Neural cell (in vitro differentiated cells): ENCODE data around the gene CHP2. TPM values are rescaled to one million over a fixed set of nuclear protein-coding genes. Genes with fewer than 3 reads are reported as not detected.
"Not testable (repeated sequence)": the region's sequence is repeated elsewhere in the genome, so short reads cannot be mapped to it uniquely, and the experiment has no call there.

Source experiments
- H2AFZ ChIP-seq: fragments of 200-600, 300-800 bp; sonication (generic), shearing (Covaris generic); 2 replicates; pipeline ENCODE4 v1.6.0; 2014; ENCODE audit warnings: low read depth, mild to moderate bottlenecking, antibody characterized with exemption, low read length, moderate library complexity
- H3F3A ChIP-seq: fragments of 200-600 bp; shearing (Covaris generic); 2 replicates; pipeline ENCODE4 v1.6.1; 2016; ENCODE audit warnings: mild to moderate bottlenecking, moderate library complexity, mixed read lengths, antibody characterized with exemption, low read length; ENCODE audit not compliant: insufficient read depth, poor library complexity, severe bottlenecking
- H3K27ac ChIP-seq: fragments of 200-600, 300-800 bp; sonication (generic), shearing (Covaris generic); 2 replicates; pipeline ENCODE4 v1.5.1; 2014; ENCODE audit warnings: mild to moderate bottlenecking, low read length, moderate library complexity
- H3K27me3 ChIP-seq: fragments of 300-800, 200-600 bp; sonication (generic), shearing (Covaris generic); 2 replicates; pipeline ENCODE4 v1.6.0; 2014; ENCODE audit warnings: mild to moderate bottlenecking, low read depth, low read length, moderate library complexity; ENCODE audit not compliant: insufficient read depth
- H3K36me3 ChIP-seq: fragments of 300-800, 200-600 bp; sonication (generic), shearing (Covaris generic); 2 replicates; pipeline ENCODE4 v1.5.1; 2014; ENCODE audit warnings: mild to moderate bottlenecking, antibody characterized with exemption, low read length, moderate library complexity; ENCODE audit not compliant: insufficient read depth
- H3K4me2 ChIP-seq: fragments of 300-800, 200-600 bp; sonication (generic), shearing (Covaris generic); 2 replicates; pipeline ENCODE4 v1.6.0; 2014; ENCODE audit warnings: mild to moderate bottlenecking, low read length
- H3K4me3 ChIP-seq: fragments of 300-800, 200-600 bp; sonication (generic), shearing (Covaris generic); 2 replicates; pipeline ENCODE4 v1.5.1; 2014; ENCODE audit warnings: mild to moderate bottlenecking, low read length, moderate library complexity
- H3K79me2 ChIP-seq: fragments of 200-600 bp; shearing (Covaris generic); replicated peaks from 2 replicates; pipeline ENCODE4 v1.6.0; 2014; ENCODE audit warnings: mild to moderate bottlenecking, low read length, moderate library complexity; ENCODE audit not compliant: insufficient read depth
- H3K9ac ChIP-seq: fragments of 300-800, 200-600 bp; sonication (generic), shearing (Covaris generic); 2 replicates; pipeline ENCODE4 v1.6.1; 2016; ENCODE audit warnings: mild to moderate bottlenecking, low read length, mixed read lengths
- H3K9me2 ChIP-seq: fragments of 200-600 bp; shearing (Covaris generic); 2 replicates; pipeline ENCODE4 v1.6.1; 2016; ENCODE audit warnings: mild to moderate bottlenecking, low read length, mixed read lengths; ENCODE audit not compliant: insufficient read depth
- H3K9me3 ChIP-seq: fragments of 200-600, 300-800 bp; sonication (generic), shearing (Covaris generic); 2 replicates; pipeline ENCODE4 v1.6.1; 2016; ENCODE audit warnings: mild to moderate bottlenecking, mixed run types, low read length, moderate library complexity, mixed read lengths
- H4K20me1 ChIP-seq: fragments of 200-600 bp; shearing (Covaris generic); 2 replicates; pipeline ENCODE4 v1.6.1; 2016; ENCODE audit warnings: mild to moderate bottlenecking, mixed run types; ENCODE audit not compliant: insufficient read depth
- EP300 ChIP-seq: fragments of 450-650 bp; conservative IDR thresholded peaks from 2 replicates; pipeline ENCODE4 v1.6.1; 2014; ENCODE audit warnings: antibody characterized with exemption, mild to moderate bottlenecking, moderate library complexity; ENCODE audit not compliant: poor library complexity, severe bottlenecking
- EZH2 ChIP-seq: fragments of 200-600, 300-800 bp; shearing (Covaris generic), sonication (generic); IDR thresholded peaks from 2 replicates; pipeline ENCODE4 v1.6.1; 2014; ENCODE audit warnings: antibody characterized with exemption, low read length, borderline replicate concordance, mild to moderate bottlenecking; ENCODE audit not compliant: insufficient read depth, poor library complexity, severe bottlenecking
- MXI1 ChIP-seq: fragments of 450-650 bp; conservative IDR thresholded peaks from 2 replicates; pipeline ENCODE4 v1.6.1; 2014; ENCODE audit warnings: antibody characterized with exemption, mild to moderate bottlenecking; ENCODE audit not compliant: poor library complexity, severe bottlenecking
- POLR2AphosphoS5 ChIP-seq: IDR thresholded peaks from 2 replicates; pipeline ENCODE4 v1.6.1; 2012
- RAD21 ChIP-seq: fragments of 450-650 bp; conservative IDR thresholded peaks from 2 replicates; pipeline ENCODE4 v1.6.1; 2014; ENCODE audit warnings: antibody characterized with exemption, mild to moderate bottlenecking, moderate library complexity
- SMC3 ChIP-seq: fragments of 450-650 bp; conservative IDR thresholded peaks from 2 replicates; pipeline ENCODE4 v1.6.1; 2014; ENCODE audit warnings: antibody characterized with exemption, mild to moderate bottlenecking, moderate library complexity; ENCODE audit not compliant: poor library complexity
- TAF1 ChIP-seq: IDR thresholded peaks from 2 replicates; pipeline ENCODE4 v1.6.1; 2012; ENCODE audit warnings: low read depth
- polyA plus RNA-seq: library from polyadenylated mRNA; depleted of rRNA; stranded (reverse); fragments of >200 nt; gene quantifications from 2 replicates; pipeline ENCODE4 v1.2.3, GENCODE V29; 2014
- TF ChIP-seq, protein P1 (sequence below): fragments of 450-650 bp; IDR thresholded peaks from 2 replicates; pipeline ENCODE4 v1.5.1; 2014; ENCODE audit warnings: antibody characterized with exemption, mild to moderate bottlenecking, moderate library complexity; ENCODE audit not compliant: poor library complexity, severe bottlenecking
- TF ChIP-seq, protein P2 (sequence below): IDR thresholded peaks from 2 replicates; pipeline ENCODE4 v1.6.1; 2012; ENCODE audit warnings: borderline replicate concordance

Gene CHP2
- polyA plus RNA-seq, 1 donor from 2014 or later = not detected

DNA sequence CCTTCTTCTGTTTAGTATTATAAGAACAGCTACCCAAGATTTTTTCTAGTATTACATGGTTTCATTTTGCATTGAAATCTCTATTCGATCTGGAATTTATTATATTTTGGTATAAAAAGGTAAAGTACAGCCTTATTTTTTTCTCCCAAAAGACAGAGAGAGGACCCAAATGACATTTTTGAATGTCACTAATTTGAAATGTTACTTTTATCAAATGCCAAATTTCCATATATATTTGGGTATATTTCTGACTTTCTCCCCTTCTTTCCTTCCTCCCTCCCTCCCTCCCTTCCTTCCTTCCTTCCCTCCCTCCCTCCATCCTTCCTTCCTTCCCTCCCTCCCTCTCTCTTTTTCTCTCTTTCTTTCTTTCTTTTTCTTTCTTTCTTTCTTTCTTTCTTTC is 6.2 kb upstream of the CHP2 start:
- TF ChIP-seq POLR2AphosphoS5 = no peak
- no peaks in the 10 kb centered on the region for H3K9me2 ChIP-seq
- H4K20me1 ChIP-seq = no peaks in the 10 kb centered on the region
- no peaks in the 10 kb centered on the region for H3K9me3 ChIP-seq
- no peak overlapping the region for H3K9ac ChIP-seq
- no peaks in the 10 kb centered on the region for H3K36me3 ChIP-seq
- no peak overlapping the region for H3K4me3 ChIP-seq
- H3K27me3 ChIP-seq = no peaks in the 10 kb centered on the region
- H2AFZ ChIP-seq = no peak overlapping the region
- H3K4me2 ChIP-seq = no peak overlapping the region
- no peak overlapping the region for H3K27ac ChIP-seq
- no peaks in the 10 kb centered on the region for H3F3A ChIP-seq
- H3K79me2 ChIP-seq = no peaks in the 10 kb centered on the region

DNA sequence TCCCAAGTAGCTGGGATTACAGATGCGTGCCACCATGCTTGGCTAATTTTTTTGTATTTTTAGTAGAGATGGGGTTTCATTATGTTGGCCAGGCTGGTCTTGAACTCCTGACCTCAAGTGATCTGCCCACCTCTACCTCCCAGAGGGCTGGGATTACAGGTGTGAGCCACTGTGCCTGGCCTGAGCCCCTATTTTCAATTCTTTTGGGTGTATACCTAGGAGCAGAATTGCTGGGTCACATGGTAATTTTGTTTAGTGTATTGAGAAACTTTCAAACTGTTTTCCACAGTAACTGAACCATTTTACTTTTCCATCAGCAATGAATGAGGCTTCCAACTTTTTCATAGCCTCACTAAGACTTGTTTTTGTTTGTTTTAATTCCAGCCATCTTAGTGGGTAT is 3.8 kb upstream of the CHP2 start:
- H3K9me2 ChIP-seq, H4K20me1 ChIP-seq, H3K27ac ChIP-seq, H3K79me2 ChIP-seq, H3K9ac ChIP-seq, H3K36me3 ChIP-seq, H3F3A ChIP-seq, H3K4me3 ChIP-seq, H3K4me2 ChIP-seq, H2AFZ ChIP-seq, H3K9me3 ChIP-seq: not testable (repeated sequence)
- H3K27me3 ChIP-seq = peaks cover 21% of the 10 kb centered on the region

DNA sequence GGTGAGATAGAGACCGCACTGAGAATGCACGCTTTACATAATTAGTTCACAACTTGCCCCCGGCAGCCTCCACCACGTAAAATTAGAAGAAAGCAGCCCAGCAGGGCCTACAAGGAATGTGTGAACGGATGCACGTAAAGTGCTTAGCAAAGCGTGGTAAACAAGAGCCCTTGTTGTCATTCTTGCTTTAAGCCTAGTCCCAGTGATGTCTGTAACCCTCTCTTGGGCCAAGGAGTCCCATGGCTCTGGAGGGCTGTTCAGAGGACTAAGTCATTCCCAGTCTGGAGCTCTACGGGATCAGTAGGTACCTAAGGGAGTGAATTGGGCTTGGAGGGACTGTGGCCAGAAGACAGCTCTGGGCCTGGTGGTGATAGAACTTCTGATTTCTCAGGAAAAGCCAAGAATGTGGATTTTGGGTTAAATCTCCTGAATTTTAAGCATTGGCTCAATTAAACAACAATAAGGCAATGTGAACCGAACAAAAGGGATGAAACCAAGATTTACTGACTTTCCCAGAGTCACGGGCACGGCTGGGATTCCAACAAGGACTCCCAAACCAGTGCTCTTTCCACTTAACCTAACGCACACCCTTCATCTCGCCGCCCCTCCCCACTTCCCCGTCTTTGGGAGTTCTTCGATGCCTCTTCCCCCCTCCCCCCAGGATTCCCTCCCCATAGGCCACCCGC is 775 bp upstream of the CHP2 start:
- Histone ChIP-seq H4K20me1 (no peaks in the 10 kb centered on the region), H3K4me2 (no peak overlapping the region), H3F3A (no peaks in the 10 kb centered on the region), H3K9me3 (no peaks in the 10 kb centered on the region), H3K27me3 (peaks cover 24% of the 10 kb centered on the region), H3K36me3 (no peaks in the 10 kb centered on the region), H3K27ac (no peak overlapping the region), H3K9ac (no peak overlapping the region), H3K4me3 (peak overlapping the region; percentile 18), H2AFZ (no peak overlapping the region), H3K9me2 (no peaks in the 10 kb centered on the region), H3K79me2 (no peaks in the 10 kb centered on the region)
- TF ChIP-seq TAF1 (no peak), POLR2AphosphoS5 (no peak), RAD21 (no peak), SMC3 (no peak), EZH2 (no peak), MXI1 (no peak), EP300 (no peak)
- TF ChIP-seq, protein P1, sequence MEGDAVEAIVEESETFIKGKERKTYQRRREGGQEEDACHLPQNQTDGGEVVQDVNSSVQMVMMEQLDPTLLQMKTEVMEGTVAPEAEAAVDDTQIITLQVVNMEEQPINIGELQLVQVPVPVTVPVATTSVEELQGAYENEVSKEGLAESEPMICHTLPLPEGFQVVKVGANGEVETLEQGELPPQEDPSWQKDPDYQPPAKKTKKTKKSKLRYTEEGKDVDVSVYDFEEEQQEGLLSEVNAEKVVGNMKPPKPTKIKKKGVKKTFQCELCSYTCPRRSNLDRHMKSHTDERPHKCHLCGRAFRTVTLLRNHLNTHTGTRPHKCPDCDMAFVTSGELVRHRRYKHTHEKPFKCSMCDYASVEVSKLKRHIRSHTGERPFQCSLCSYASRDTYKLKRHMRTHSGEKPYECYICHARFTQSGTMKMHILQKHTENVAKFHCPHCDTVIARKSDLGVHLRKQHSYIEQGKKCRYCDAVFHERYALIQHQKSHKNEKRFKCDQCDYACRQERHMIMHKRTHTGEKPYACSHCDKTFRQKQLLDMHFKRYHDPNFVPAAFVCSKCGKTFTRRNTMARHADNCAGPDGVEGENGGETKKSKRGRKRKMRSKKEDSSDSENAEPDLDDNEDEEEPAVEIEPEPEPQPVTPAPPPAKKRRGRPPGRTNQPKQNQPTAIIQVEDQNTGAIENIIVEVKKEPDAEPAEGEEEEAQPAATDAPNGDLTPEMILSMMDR = no peak
- TF ChIP-seq, protein P2, sequence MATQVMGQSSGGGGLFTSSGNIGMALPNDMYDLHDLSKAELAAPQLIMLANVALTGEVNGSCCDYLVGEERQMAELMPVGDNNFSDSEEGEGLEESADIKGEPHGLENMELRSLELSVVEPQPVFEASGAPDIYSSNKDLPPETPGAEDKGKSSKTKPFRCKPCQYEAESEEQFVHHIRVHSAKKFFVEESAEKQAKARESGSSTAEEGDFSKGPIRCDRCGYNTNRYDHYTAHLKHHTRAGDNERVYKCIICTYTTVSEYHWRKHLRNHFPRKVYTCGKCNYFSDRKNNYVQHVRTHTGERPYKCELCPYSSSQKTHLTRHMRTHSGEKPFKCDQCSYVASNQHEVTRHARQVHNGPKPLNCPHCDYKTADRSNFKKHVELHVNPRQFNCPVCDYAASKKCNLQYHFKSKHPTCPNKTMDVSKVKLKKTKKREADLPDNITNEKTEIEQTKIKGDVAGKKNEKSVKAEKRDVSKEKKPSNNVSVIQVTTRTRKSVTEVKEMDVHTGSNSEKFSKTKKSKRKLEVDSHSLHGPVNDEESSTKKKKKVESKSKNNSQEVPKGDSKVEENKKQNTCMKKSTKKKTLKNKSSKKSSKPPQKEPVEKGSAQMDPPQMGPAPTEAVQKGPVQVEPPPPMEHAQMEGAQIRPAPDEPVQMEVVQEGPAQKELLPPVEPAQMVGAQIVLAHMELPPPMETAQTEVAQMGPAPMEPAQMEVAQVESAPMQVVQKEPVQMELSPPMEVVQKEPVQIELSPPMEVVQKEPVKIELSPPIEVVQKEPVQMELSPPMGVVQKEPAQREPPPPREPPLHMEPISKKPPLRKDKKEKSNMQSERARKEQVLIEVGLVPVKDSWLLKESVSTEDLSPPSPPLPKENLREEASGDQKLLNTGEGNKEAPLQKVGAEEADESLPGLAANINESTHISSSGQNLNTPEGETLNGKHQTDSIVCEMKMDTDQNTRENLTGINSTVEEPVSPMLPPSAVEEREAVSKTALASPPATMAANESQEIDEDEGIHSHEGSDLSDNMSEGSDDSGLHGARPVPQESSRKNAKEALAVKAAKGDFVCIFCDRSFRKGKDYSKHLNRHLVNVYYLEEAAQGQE = no peak
